Large intestine (tissue), 3 donors: Measurements from ENCODE around the gene CSNK1G1. TPM values are rescaled to one million over a fixed set of nuclear protein-coding genes. Genes with fewer than 3 reads are reported as not detected.

Source experiments
- DNase-seq, 2 donors: peaks; one replicate each; pipeline versions ENCODE4 v3.0.0 to v3.0.0-alpha.2; 2013
- H3K27ac ChIP-seq: one replicate; pipeline ENCODE4 v1.5.1; 2013; ENCODE audit warnings: low read length
- H3K27me3 ChIP-seq: 2 replicates; pipeline ENCODE4 v1.6.1; 2013; ENCODE audit warnings: low read length; ENCODE audit not compliant: control insufficient read depth, insufficient read depth
- H3K36me3 ChIP-seq: 2 replicates; pipeline ENCODE4 v1.6.1; 2013; ENCODE audit warnings: low read length; ENCODE audit not compliant: control insufficient read depth, insufficient read depth
- H3K4me1 ChIP-seq: one replicate; pipeline ENCODE4 v1.6.1; 2013; ENCODE audit warnings: low read length; ENCODE audit not compliant: control insufficient read depth, insufficient read depth
- H3K4me3 ChIP-seq: one replicate; pipeline ENCODE4 v1.5.1; 2013; ENCODE audit warnings: low read length
- H3K9me3 ChIP-seq: one replicate; pipeline ENCODE4 v1.6.1; 2013; ENCODE audit warnings: mild to moderate bottlenecking, low read depth, low read length, moderate library complexity; ENCODE audit not compliant: control insufficient read depth
- WGBS: methylation state at CpG from one replicate; pipeline ENCODE4 v1.1.5; 2013; ENCODE audit warnings: low lambda C conversion rate; ENCODE audit not compliant: insufficient coverage; 5-methylcytosine and 5-hydroxymethylcytosine counted together
- polyA plus RNA-seq: library from polyadenylated mRNA; unstranded; fragments of 120-200 nt; gene quantifications from one replicate; pipeline ENCODE4 v1.2.1, GENCODE V29; 2013

CSNK1G1 gene
- polyA plus RNA-seq, 1 donor = 11.9 TPM

GRCh38 chr15:64134345-64134829, 221.6 kb downstream of the CSNK1G1 start:
- WGBS = no CpG with 5 or more reads among the region's 9 CpGs
- Histone ChIP-seq H3K36me3 (peaks cover 86% of the 10 kb centered on the region), H3K4me1 (no peaks in the 10 kb centered on the region), H3K27me3 (no peaks in the 10 kb centered on the region), H3K27ac (no peak overlapping the region), H3K4me3 (no peak overlapping the region), H3K9me3 (no peaks in the 10 kb centered on the region)
- DNase-seq = no peak

GRCh38 chr15:64133623-64134344, 222.2 kb downstream of the CSNK1G1 start:
- no peaks in the 10 kb centered on the region for H3K9me3 ChIP-seq
- H3K27me3 ChIP-seq = no peaks in the 10 kb centered on the region
- H3K4me1 ChIP-seq = no peaks in the 10 kb centered on the region
- H3K36me3 ChIP-seq = peaks cover 90% of the 10 kb centered on the region
- no peak overlapping the region for H3K4me3 ChIP-seq
- WGBS = no CpG with 5 or more reads among the region's 10 CpGs
- H3K27ac ChIP-seq = no peak overlapping the region
- no peak for DNase-seq

GRCh38 chr15:64132217-64132616, 223.8 kb downstream of the CSNK1G1 start:
- DNase-seq = no peak
- Histone ChIP-seq H3K4me3 (no peak overlapping the region), H3K27me3 (no peaks in the 10 kb centered on the region), H3K4me1 (no peaks in the 10 kb centered on the region), H3K9me3 (no peaks in the 10 kb centered on the region), H3K36me3 (peaks cover 87% of the 10 kb centered on the region), H3K27ac (no peak overlapping the region)
- WGBS = no CpG with 5 or more reads among the region's 4 CpGs

GRCh38 chr15:64131547-64131946, 224.4 kb downstream of the CSNK1G1 start:
- H3K36me3 ChIP-seq = peaks cover 86% of the 10 kb centered on the region
- no peak for DNase-seq
- H3K27ac ChIP-seq = no peak overlapping the region
- H3K27me3 ChIP-seq = no peaks in the 10 kb centered on the region
- WGBS = 100% methylated on average over 2 of the region's 7 CpGs
- no peaks in the 10 kb centered on the region for H3K9me3 ChIP-seq
- H3K4me1 ChIP-seq = no peaks in the 10 kb centered on the region
- no peak overlapping the region for H3K4me3 ChIP-seq

- no peaks in the 10 kb centered on the region for H3K4me1 ChIP-seq
- H3K27me3 ChIP-seq = no peaks in the 10 kb centered on the region
- no peak for DNase-seq
- H3K36me3 ChIP-seq = peaks cover 84% of the 10 kb centered on the region
- no peak overlapping the region for H3K27ac ChIP-seq
- no CpG with 5 or more reads among the region's 3 CpGs for WGBS
- no peaks in the 10 kb centered on the region for H3K9me3 ChIP-seq
- no peak overlapping the region for H3K4me3 ChIP-seq
These were observed 225.8 kb downstream of the CSNK1G1 start for GRCh38 chr15:64130159-64130558.

- DNase-seq = no peak
- Histone ChIP-seq H3K27ac (no peak overlapping the region), H3K27me3 (no peaks in the 10 kb centered on the region), H3K4me1 (no peaks in the 10 kb centered on the region), H3K4me3 (no peak overlapping the region), H3K9me3 (no peaks in the 10 kb centered on the region), H3K36me3 (peaks cover 79% of the 10 kb centered on the region)
- WGBS = 93% methylated on average over 2 of the region's 6 CpGs
These were observed 228.3 kb downstream of the CSNK1G1 start for GRCh38 chr15:64127521-64128270.

- Histone ChIP-seq H3K27ac (no peak overlapping the region), H3K27me3 (no peaks in the 10 kb centered on the region), H3K4me3 (no peak overlapping the region), H3K4me1 (no peaks in the 10 kb centered on the region), H3K36me3 (peaks cover 74% of the 10 kb centered on the region), H3K9me3 (no peaks in the 10 kb centered on the region)
- no peak for DNase-seq
- no CpG with 5 or more reads among the region's 3 CpGs for WGBS
These were observed 230.0 kb downstream of the CSNK1G1 start for GRCh38 chr15:64125978-64126377.

GRCh38 chr15:64122936-64123351, 233.0 kb downstream of the CSNK1G1 start:
- Histone ChIP-seq H3K27me3 (no peaks in the 10 kb centered on the region), H3K4me1 (no peaks in the 10 kb centered on the region), H3K9me3 (no peaks in the 10 kb centered on the region), H3K4me3 (no peak overlapping the region), H3K36me3 (peaks cover 75% of the 10 kb centered on the region), H3K27ac (no peak overlapping the region)
- DNase-seq = no peak
- WGBS = no CpG with 5 or more reads among the region's 3 CpGs

- H3K9me3 ChIP-seq = no peaks in the 10 kb centered on the region
- no peak overlapping the region for H3K27ac ChIP-seq
- H3K4me3 ChIP-seq = no peak overlapping the region
- H3K27me3 ChIP-seq = no peaks in the 10 kb centered on the region
- H3K4me1 ChIP-seq = peaks cover under 1% of the 10 kb centered on the region
- no CpG with 5 or more reads among the region's 1 CpG for WGBS
- DNase-seq = no peak
- peaks cover 72% of the 10 kb centered on the region for H3K36me3 ChIP-seq
These were observed 233.5 kb downstream of the CSNK1G1 start for GRCh38 chr15:64122444-64122843.

GRCh38 chr15:64121614-64122013, 234.4 kb downstream of the CSNK1G1 start:
- H3K27me3 ChIP-seq = no peaks in the 10 kb centered on the region
- no peaks in the 10 kb centered on the region for H3K9me3 ChIP-seq
- no peak overlapping the region for H3K4me3 ChIP-seq
- H3K36me3 ChIP-seq = peaks cover 72% of the 10 kb centered on the region
- H3K4me1 ChIP-seq = peaks cover 2% of the 10 kb centered on the region
- WGBS = 88% methylated on average over 4 of the region's 4 CpGs
- H3K27ac ChIP-seq = no peak overlapping the region
- no peak for DNase-seq
